GM12878 (cell line): Measurements from ENCODE around the gene RSF1. TPM values are rescaled to one million over a fixed set of nuclear protein-coding genes. Genes with fewer than 3 reads are reported as not detected.

Experiments used
- ATAC-seq: fragments of 200-7000 bp; cut with Tn5 transposase; 3 replicates; pipeline ENCODE4 v1.9.1; 2020; ENCODE audit warnings: mild to moderate bottlenecking, moderate library complexity
- BruUV-seq: library from RNA; stranded (reverse); fragments of 400-500 nt; replicated peaks from 2 replicates; lab custom pipeline; 2021; lab: Mats Ljungman, UMichigan
- CTCF ChIA-PET: fragments of 300-600 bp; sonication (Branson Sonifier 250); formaldehyde crosslinking; extraction: SDS; loops from one replicate; lab custom pipeline; 2021; ENCODE audit warnings: inconsistent platforms; lab: Yijun Ruan, JAX
- POLR2A ChIA-PET: fragments of 350-600 bp; formaldehyde crosslinking; extraction: SDS; loops from one replicate; lab custom pipeline; 2021; ENCODE audit warnings: inconsistent platforms; lab: Charles Lee
- RAD21 ChIA-PET: fragments of 300-600 bp; sonication (Branson Sonifier 250); formaldehyde crosslinking; loops from one replicate; lab custom pipeline; 2023; ENCODE audit warnings: antibody characterized with exemption; ENCODE audit not compliant: unreplicated experiment; lab: Charles Lee
- SMC1A ChIA-PET: fragments of 300-600 bp; sonication (Branson Sonifier 250); formaldehyde crosslinking; loops from one replicate; lab custom pipeline; 2023; ENCODE audit not compliant: unreplicated experiment, uncharacterized antibody; lab: Charles Lee
- DNase-seq: peaks from one replicate; pipeline ENCODE4 v3.0.0-alpha.2; 2011; ENCODE audit warnings: low read depth, low spot score
- FAIRE-seq: peaks from 3 replicates; lab custom pipeline; 2011; peaks lifted over from hg19 to GRCh38; lab: Jason Lieb, UNC
- H2AFZ ChIP-seq: 2 replicates; pipeline ENCODE4 v1.6.0; 2011; ENCODE audit warnings: low read depth, low read length, control low read depth; ENCODE audit not compliant: control insufficient read depth
- H3K27ac ChIP-seq: 2 replicates; pipeline ENCODE4 v1.5.1; 2011; ENCODE audit warnings: control low read depth; ENCODE audit not compliant: control insufficient read depth, insufficient read depth
- H3K27me3 ChIP-seq, 2 experiments: replicated peaks in 1 of 2; 2 replicates each; pipeline versions ENCODE4 v1.6.0 to v1.6.1; 2011; ENCODE audit warnings: low read length in 1 of 2; ENCODE audit not compliant: control insufficient read depth in 2 of 2, insufficient read depth in 2 of 2
- H3K36me3 ChIP-seq, 2 experiments: 2 replicates each; pipeline ENCODE4 v1.5.1; 2011; ENCODE audit warnings: low read length in 1 of 2; ENCODE audit not compliant: control insufficient read depth in 2 of 2, insufficient read depth in 2 of 2
- H3K4me1 ChIP-seq: 2 replicates; pipeline ENCODE4 v1.6.1; 2011; ENCODE audit warnings: mild to moderate bottlenecking, low read length, moderate library complexity, mixed read lengths; ENCODE audit not compliant: control insufficient read depth, insufficient read depth
- H3K4me2 ChIP-seq: 2 replicates; pipeline ENCODE4 v1.6.0; 2011; ENCODE audit warnings: control low read depth; ENCODE audit not compliant: control insufficient read depth, insufficient read depth
- H3K4me3 ChIP-seq: fragments of 200-600 bp; sonication (generic); 2 replicates; pipeline ENCODE4 v1.5.1; 2016
- H3K79me2 ChIP-seq: 2 replicates; pipeline ENCODE4 v1.6.0; 2011; ENCODE audit warnings: low read length; ENCODE audit not compliant: control insufficient read depth, insufficient read depth
- H3K9ac ChIP-seq: 2 replicates; pipeline ENCODE4 v1.8.0; 2011; ENCODE audit warnings: low read length, control low read depth, mixed read lengths; ENCODE audit not compliant: control insufficient read depth, insufficient read depth
- H3K9me3 ChIP-seq: replicated peaks from 3 replicates; pipeline ENCODE4 v1.5.1; 2011; ENCODE audit warnings: mild to moderate bottlenecking, low read length; ENCODE audit not compliant: control insufficient read depth, insufficient read depth
- H4K20me1 ChIP-seq: 2 replicates; pipeline ENCODE4 v1.6.0; 2011; ENCODE audit not compliant: control insufficient read depth, insufficient read depth
- ATF3 ChIP-seq: IDR thresholded peaks from 2 replicates; pipeline ENCODE4 v1.6.1; 2011; ENCODE audit warnings: low read depth, mild to moderate bottlenecking, low read length, moderate library complexity, borderline replicate concordance; ENCODE audit errors: extremely low read depth
- CHD2 ChIP-seq: IDR thresholded peaks from 2 replicates; pipeline ENCODE4 v1.6.1; 2011; ENCODE audit warnings: low read depth, low read length, improper control_type of control experiment, borderline replicate concordance
- DPF2 ChIP-seq: fragments of 450-650 bp; IDR thresholded peaks from 2 replicates; pipeline ENCODE4 v1.6.1; 2017; ENCODE audit warnings: mild to moderate bottlenecking
- EP300 ChIP-seq, 2 experiments: fragments of 150-350 bp in 1 of 2; IDR thresholded peaks; 2 replicates each; pipeline ENCODE4 v1.6.1; 2011 to 2012; ENCODE audit warnings: low read depth in 2 of 2, low read length in 2 of 2, borderline replicate concordance in 1 of 2, improper control_type of control experiment in 1 of 2, inconsistent platforms in 1 of 2; ENCODE audit not compliant: control insufficient read depth in 1 of 2
- ETV6 ChIP-seq, 2 experiments: fragments of 450-650 bp in 1 of 2; IDR thresholded peaks in 1 of 2; conservative IDR thresholded peaks in 1 of 2; 2 replicates each; pipeline ENCODE4 v1.6.1; 2014; ENCODE audit warnings: antibody characterized with exemption in 1 of 2, borderline replicate concordance in 1 of 2, low read depth in 1 of 2, mild to moderate bottlenecking in 1 of 2, moderate library complexity in 1 of 2
- HDGF ChIP-seq: fragments of 450-650 bp; IDR thresholded peaks from 2 replicates; pipeline ENCODE4 v1.6.1; 2016; ENCODE audit warnings: antibody characterized with exemption
- KLF5 ChIP-seq: fragments of 450-650 bp; IDR thresholded peaks from 2 replicates; pipeline ENCODE4 v1.6.1; 2014; ENCODE audit warnings: mild to moderate bottlenecking; ENCODE audit not compliant: partially characterized antibody
- MYC ChIP-seq: IDR thresholded peaks from 2 replicates; pipeline ENCODE4 v1.6.1; 2011; ENCODE audit warnings: mild to moderate bottlenecking, low read length, moderate library complexity, inconsistent platforms; ENCODE audit not compliant: insufficient read depth, insufficient replicate concordance, insufficient read length, severe bottlenecking
- NR2C1 ChIP-seq: fragments of 450-650 bp; IDR thresholded peaks from 2 replicates; pipeline ENCODE4 v1.6.1; 2017; ENCODE audit warnings: antibody characterized with exemption, mild to moderate bottlenecking, moderate library complexity
- PAX5 ChIP-seq: IDR thresholded peaks from 2 replicates; pipeline ENCODE4 v1.6.1; 2011; ENCODE audit warnings: low read depth, low read length, borderline replicate concordance
- PBX3 ChIP-seq: IDR thresholded peaks from 2 replicates; pipeline ENCODE4 v1.6.1; 2011; ENCODE audit warnings: mild to moderate bottlenecking, low read depth, low read length, moderate library complexity; ENCODE audit not compliant: insufficient replicate concordance
- POLR2AphosphoS2 ChIP-seq: IDR thresholded peaks from 2 replicates; pipeline ENCODE4 v1.6.1; 2011; ENCODE audit warnings: low read depth, mild to moderate bottlenecking, low read length, improper control_type of control experiment, moderate library complexity
- RB1 ChIP-seq: fragments of 450-650 bp; formaldehyde crosslinking; IDR thresholded peaks from 2 replicates; pipeline ENCODE4 v1.6.1; 2017; ENCODE audit warnings: mild to moderate bottlenecking, borderline replicate concordance
- USF1 ChIP-seq: IDR thresholded peaks from 2 replicates; pipeline ENCODE4 v1.6.1; 2011; ENCODE audit warnings: borderline replicate concordance, low read depth, mild to moderate bottlenecking, moderate library complexity, mixed read lengths, low read length; ENCODE audit not compliant: insufficient read depth; ENCODE audit errors: extremely low read length
- WRNIP1 ChIP-seq: IDR thresholded peaks from 2 replicates; pipeline ENCODE4 v1.6.1; 2011; ENCODE audit warnings: low read depth, low read length, improper control_type of control experiment, borderline replicate concordance
- ZBED1 ChIP-seq: IDR thresholded peaks from 2 replicates; pipeline ENCODE4 v1.6.1; 2016; ENCODE audit warnings: borderline replicate concordance
- ZNF24 ChIP-seq: fragments of 450-650 bp; IDR thresholded peaks from 2 replicates; pipeline ENCODE4 v1.6.1; 2017; ENCODE audit warnings: antibody characterized with exemption, mild to moderate bottlenecking
- WGBS: methylation state at CpG from one replicate; pipeline ENCODE4 v1.1.6; 2016; ENCODE audit warnings: low lambda C conversion rate; ENCODE audit not compliant: insufficient replicate concordance, insufficient coverage; ENCODE audit errors: missing lambda C conversion rate; 5-methylcytosine and 5-hydroxymethylcytosine counted together
- in situ Hi-C: fragments of 300-500 bp; cut with MboI; formaldehyde crosslinking; loops from 9 replicates; pipeline ENCODE4 v1.14.3; 2018; ENCODE audit warnings: mixed read lengths
- intact Hi-C: fragments of 100-400 bp; cut with micrococcal nuclease; formaldehyde crosslinking; loops from one replicate; pipeline ENCODE4 v1.14.2; 2022; ENCODE audit not compliant: unreplicated experiment
- polyA plus RNA-seq, 11 experiments: library from polyadenylated mRNA; depleted of rRNA in 4 of 11; unstranded in 6 of 11; stranded (reverse) in 5 of 11; fragments of >200 nt; fragmentation: Nextera tagmentation in 4 of 11; fragmentation: Illumina TruSeq in 1 of 11; extraction: Ambion mirVana in 4 of 11; extraction: Trizol in 1 of 11; gene quantifications; 1 replicate in 1 of 11; 2 replicates in 10 of 11; pipeline versions ENCODE4 v1.2.1 to v1.2.3, GENCODE V29; 2011 to 2016; ENCODE audit warnings: inconsistent platforms in 2 of 11, missing spikeins in 2 of 11, low read depth in 1 of 11
- total RNA-seq, 4 experiments: library from RNA; depleted of rRNA in 3 of 4; stranded (reverse); fragments of >200 nt in 3 of 4; fragmentation: Illumina TruSeq in 1 of 4; extraction: Trizol in 1 of 4; gene quantifications; 2 replicates each; pipeline versions ENCODE4 v1.2.1 to v1.2.3, GENCODE V29; 2013 to 2021
- TF ChIP-seq, protein P1 (sequence below): fragments of 450-650 bp; IDR thresholded peaks from 2 replicates; pipeline ENCODE4 v1.6.1; 2016; ENCODE audit warnings: mild to moderate bottlenecking, moderate library complexity, borderline replicate concordance

RSF1 gene
- total and polyA plus RNA-seq, 10 of the 15 experiments (the other 5 are each of a cell fraction or from before 2014, with no cell fraction given), result 9.0 to 45.3 (median 30.0) TPM

DNA sequence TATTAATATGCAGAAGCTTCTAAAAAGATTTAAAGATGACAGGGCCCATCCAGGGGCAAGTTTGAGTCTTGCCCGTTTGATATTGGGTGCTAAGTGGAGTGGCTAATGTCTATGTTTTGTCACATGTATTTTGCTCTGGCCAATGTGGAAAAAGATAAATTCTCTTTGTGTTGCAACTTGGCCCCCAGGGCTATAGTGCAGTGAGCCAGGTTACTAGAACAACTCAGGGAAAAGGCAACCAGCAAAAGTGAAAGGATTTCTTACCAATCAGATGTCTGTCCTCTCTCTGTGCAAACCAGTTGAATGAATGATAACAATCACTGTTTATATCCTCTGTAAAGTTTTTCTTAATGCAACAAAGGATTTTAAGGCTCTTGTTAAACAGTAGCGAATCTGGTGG lies 178.3 kb downstream of the RSF1 start:
- ATAC-seq (no peak), DNase-seq (no peak), FAIRE-seq (no peak)
- intact Hi-C loops, result no loop called here
- no peaks in the 10 kb centered on the region for H4K20me1 ChIP-seq
- ChIA-PET POLR2A (no interaction called here), RAD21 (no interaction called here), SMC1A (interaction anchor here (0.6 to 1.2 kb wide), 3 partner anchors 58 to 403 kb away, joined by 3 read pairs; no protein-coding TSS in a partner anchor), CTCF (no interaction called here)
- no peak overlapping the region for H3K4me2 ChIP-seq
- H3K9ac ChIP-seq, result no peak overlapping the region
- H3K79me2 ChIP-seq, result peaks cover 7% of the 10 kb centered on the region
- no peak overlapping the region for H3K4me3 ChIP-seq
- peaks cover 1% of the 10 kb centered on the region; the same call in 2 of the 3 replicates for H3K9me3 ChIP-seq
- H3K27me3 ChIP-seq, result no peaks in the 10 kb centered on the region
- 94% methylated on average over 2 of the region's 2 CpGs for WGBS
- in situ Hi-C loops, result no loop called here
- H2AFZ ChIP-seq, result peak overlapping the region; percentile 39; the same call in 1 of the 2 replicates
- no TSS peak for BruUV-seq
- H3K27ac ChIP-seq, result no peak overlapping the region
- peaks cover 5% of the 10 kb centered on the region for H3K4me1 ChIP-seq
- no peaks in the 10 kb centered on the region for H3K36me3 ChIP-seq
- TF ChIP-seq RB1 (no peak), ZNF24 (no peak), PBX3 (no peak), CHD2 (no peak), POLR2AphosphoS2 (no peak), WRNIP1 (no peak), ETV6 (conservative IDR thresholded peaks at IDR 0.05 in 1 of 2, IDR thresholded peaks at IDR 0.05 in 1 of 2; ENCODE audit: borderline replicate concordance in 1 of 2, low read depth in 1 of 2) (no peak), HDGF (no peak), ZBED1 (no peak), PAX5 (no peak), NR2C1 (no peak), MYC (no peak), DPF2 (no peak), ATF3 (no peak), EP300 (IDR thresholded peaks at IDR 0.05; ENCODE audit: borderline replicate concordance in 1 of 2, control insufficient read depth in 1 of 2, low read depth in 2 of 2, low read length in 2 of 2) (no peak), USF1 (no peak), KLF5 (no peak)
- TF ChIP-seq, protein P1, sequence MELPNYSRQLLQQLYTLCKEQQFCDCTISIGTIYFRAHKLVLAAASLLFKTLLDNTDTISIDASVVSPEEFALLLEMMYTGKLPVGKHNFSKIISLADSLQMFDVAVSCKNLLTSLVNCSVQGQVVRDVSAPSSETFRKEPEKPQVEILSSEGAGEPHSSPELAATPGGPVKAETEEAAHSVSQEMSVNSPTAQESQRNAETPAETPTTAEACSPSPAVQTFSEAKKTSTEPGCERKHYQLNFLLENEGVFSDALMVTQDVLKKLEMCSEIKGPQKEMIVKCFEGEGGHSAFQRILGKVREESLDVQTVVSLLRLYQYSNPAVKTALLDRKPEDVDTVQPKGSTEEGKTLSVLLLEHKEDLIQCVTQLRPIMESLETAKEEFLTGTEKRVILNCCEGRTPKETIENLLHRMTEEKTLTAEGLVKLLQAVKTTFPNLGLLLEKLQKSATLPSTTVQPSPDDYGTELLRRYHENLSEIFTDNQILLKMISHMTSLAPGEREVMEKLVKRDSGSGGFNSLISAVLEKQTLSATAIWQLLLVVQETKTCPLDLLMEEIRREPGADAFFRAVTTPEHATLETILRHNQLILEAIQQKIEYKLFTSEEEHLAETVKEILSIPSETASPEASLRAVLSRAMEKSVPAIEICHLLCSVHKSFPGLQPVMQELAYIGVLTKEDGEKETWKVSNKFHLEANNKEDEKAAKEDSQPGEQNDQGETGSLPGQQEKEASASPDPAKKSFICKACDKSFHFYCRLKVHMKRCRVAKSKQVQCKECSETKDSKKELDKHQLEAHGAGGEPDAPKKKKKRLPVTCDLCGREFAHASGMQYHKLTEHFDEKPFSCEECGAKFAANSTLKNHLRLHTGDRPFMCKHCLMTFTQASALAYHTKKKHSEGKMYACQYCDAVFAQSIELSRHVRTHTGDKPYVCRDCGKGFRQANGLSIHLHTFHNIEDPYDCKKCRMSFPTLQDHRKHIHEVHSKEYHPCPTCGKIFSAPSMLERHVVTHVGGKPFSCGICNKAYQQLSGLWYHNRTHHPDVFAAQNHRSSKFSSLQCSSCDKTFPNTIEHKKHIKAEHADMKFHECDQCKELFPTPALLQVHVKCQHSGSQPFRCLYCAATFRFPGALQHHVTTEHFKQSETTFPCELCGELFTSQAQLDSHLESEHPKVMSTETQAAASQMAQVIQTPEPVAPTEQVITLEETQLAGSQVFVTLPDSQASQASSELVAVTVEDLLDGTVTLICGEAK, result no peak
